Gastroesophageal sphincter (tissue), 4 donors: Measurements from ENCODE around the gene ACP7. TPM values are rescaled to one million over a fixed set of nuclear protein-coding genes. Genes with fewer than 3 reads are reported as not detected.

Experiments
- ATAC-seq: fragments of 150-250 bp; one replicate; pipeline ENCODE4 v1.9.1; 2016; ENCODE audit warnings: mild to moderate bottlenecking, moderate library complexity
- H3K27ac ChIP-seq, 4 donors: fragments of 200-600 bp; sonication (generic) in 3 of 4; 1 replicate in 3 of 4; 2 replicates in 1 of 4; pipeline ENCODE4 v1.5.1; 2016 to 2019
- H3K27me3 ChIP-seq: fragments of 200-600 bp; sonication (generic); one replicate; pipeline ENCODE4 v1.5.1; 2019
- H3K36me3 ChIP-seq, 2 donors: fragments of 200-600 bp; sonication (generic); one replicate each; pipeline ENCODE4 v1.5.1; 2019; ENCODE audit warnings: control low read depth in 1 of 2
- H3K4me1 ChIP-seq, 3 donors: fragments of 200-600 bp; sonication (generic); 1 replicate in 2 of 3; 2 replicates in 1 of 3; pipeline ENCODE4 v1.5.1; 2016 to 2019; ENCODE audit warnings: control low read depth in 2 of 3
- H3K4me3 ChIP-seq, 2 donors: fragments of 200-600 bp; sonication (generic); one replicate each; pipeline ENCODE4 v1.5.1; 2019; ENCODE audit warnings: mild to moderate bottlenecking in 1 of 2, moderate library complexity in 1 of 2
- H3K9me3 ChIP-seq, 3 donors: fragments of 200-600 bp; sonication (generic); one replicate each; pipeline ENCODE4 v1.5.1; 2017 to 2019; ENCODE audit warnings: control low read depth in 2 of 3
- CTCF ChIP-seq, 4 experiments: fragments of 200-600 bp in 2 of 4; fragments of 450-650 bp in 2 of 4; sonication (generic) in 1 of 4; IDR thresholded peaks; one replicate each; pipeline ENCODE4 v1.5.1; 2017 to 2019; ENCODE audit warnings: antibody characterized with exemption in 4 of 4, mild to moderate bottlenecking in 2 of 4, moderate library complexity in 2 of 4
- EP300 ChIP-seq: sonication (generic); formaldehyde crosslinking; IDR thresholded peaks from one replicate; pipeline ENCODE4 v1.6.1; 2017; ENCODE audit warnings: antibody characterized with exemption, mild to moderate bottlenecking
- POLR2A ChIP-seq, 2 donors: fragments of 450-650 bp; IDR thresholded peaks; one replicate each; pipeline ENCODE4 v1.6.1; 2017; ENCODE audit warnings: antibody characterized with exemption in 2 of 2, mild to moderate bottlenecking in 2 of 2, moderate library complexity in 1 of 2
- POLR2AphosphoS5 ChIP-seq: sonication (generic); formaldehyde crosslinking; IDR thresholded peaks from one replicate; pipeline ENCODE4 v1.6.1; 2017; ENCODE audit warnings: antibody characterized with exemption
- WGBS, 2 donors: methylation state at CpG; one replicate each; pipeline ENCODE4 v1.1.5; 2018; ENCODE audit warnings: low coverage in 1 of 2; 5-methylcytosine and 5-hydroxymethylcytosine counted together
- total RNA-seq, 4 donors: library from RNA; depleted of rRNA; stranded (reverse); fragments of >200 nt; gene quantifications; one replicate each; pipeline ENCODE4 v1.1.0, GENCODE V29; 2016

Gene ACP7
- total RNA-seq, 4 donors from 2014 or later = 0.08 TPM; not detected in 3

GRCh38 chr19:39158646-39159260 lies 74.6 kb downstream of the ACP7 start:
- Histone ChIP-seq H3K27ac (no peak overlapping the region), H3K4me3 (no peak overlapping the region), H3K4me1 (peaks cover 0 to 92% (median 40%) of the 10 kb centered on the region in 3 donors), H3K27me3 (no peaks in the 10 kb centered on the region), H3K36me3 (no peaks in the 10 kb centered on the region), H3K9me3 (no peaks in the 10 kb centered on the region)
- no peak for TF ChIP-seq CTCF (IDR thresholded peaks at IDR 0.05)
- TF ChIP-seq EP300 = no peak
- TF ChIP-seq POLR2A (IDR thresholded peaks at IDR 0.05) = no peak
- no peak for TF ChIP-seq POLR2AphosphoS5
- 38% methylated on average over 4 of the region's 12 CpGs; no CpG with 5 or more reads in 1 of the 2 donors for WGBS, 2 donors
- ATAC-seq = no peak

- WGBS, 2 donors = 0 to 28% methylated on average over 2 to 8 of the region's 8 CpGs
- TF ChIP-seq POLR2AphosphoS5 = no peak
- TF ChIP-seq CTCF (IDR thresholded peaks at IDR 0.05) = no peak
- TF ChIP-seq EP300 = no peak
- TF ChIP-seq POLR2A (IDR thresholded peaks at IDR 0.05) = no peak
- ATAC-seq = peak; percentile 88
- Histone ChIP-seq H3K4me1 (peaks cover 0 to 77% (median 40%) of the 10 kb centered on the region in 3 donors), H3K27ac (peak overlapping the region in 3 of 4 donors; percentile 64 to 74 (median 69)), H3K9me3 (no peaks in the 10 kb centered on the region), H3K4me3 (no peak overlapping the region), H3K36me3 (no peaks in the 10 kb centered on the region), H3K27me3 (no peaks in the 10 kb centered on the region)
Measured at GRCh38 chr19:39160523-39160861, 76.3 kb downstream of the ACP7 start.

Other genes starting within 250 kb of the ACP7 start
- 100 to 1,000 TPM; 173 to 180 (median 174) TPM for gene HNRNPL, start 234.4 kb upstream of the ACP7 start, total RNA-seq
- gene RINL, start 206.1 kb upstream of the ACP7 start, total RNA-seq = 1 to 10 TPM; 1.2 to 8.2 (median 4.1) TPM
- 100 to 1,000 TPM in 1 of 4 donors, 10 to 100 TPM in 3; 73.9 to 106 (median 80.5) TPM for gene SIRT2, start 184.8 kb upstream of the ACP7 start, total RNA-seq
- gene NFKBIB, start 184.4 kb upstream of the ACP7 start, total RNA-seq = 10 to 100 TPM; 18.5 to 37.6 (median 26.8) TPM
- 1 to 10 TPM in 1 of 4 donors, under 1 TPM in 1, not detected in 2; 0.94 to 1.4 TPM for gene CCER2, start 172.2 kb upstream of the ACP7 start, total RNA-seq
- gene SARS2, start 153.6 kb upstream of the ACP7 start, total RNA-seq = 10 to 100 TPM in 3 of 4 donors, 1 to 10 TPM in 1; 9.9 to 13.7 (median 11.9) TPM
- 10 to 100 TPM; 19.8 to 25.3 (median 23.0) TPM for gene MRPS12, start 153.4 kb upstream of the ACP7 start, total RNA-seq
- gene FBXO17, start 108.6 kb upstream of the ACP7 start, total RNA-seq = 10 to 100 TPM; 21.5 to 31.3 (median 27.8) TPM
- gene FBXO27, start 51.8 kb upstream of the ACP7 start, total RNA-seq = 1 to 10 TPM; 3.0 to 9.7 (median 3.8) TPM
- 10 to 100 TPM in 1 of 4 donors, 1 to 10 TPM in 3; 6.1 to 16.3 (median 7.5) TPM for gene PAK4, start 41.4 kb downstream of the ACP7 start, total RNA-seq
- gene NCCRP1, start 112.6 kb downstream of the ACP7 start, total RNA-seq = 10 to 100 TPM in 1 of 4 donors, 1 to 10 TPM in 1, under 1 TPM in 2; 0.13 to 13.7 (median 2.3) TPM
- gene SYCN, start 119.9 kb downstream of the ACP7 start, total RNA-seq = not detected
- not detected for gene IFNL3, start 160.6 kb downstream of the ACP7 start, total RNA-seq
- not detected for gene IFNL4, start 164.5 kb downstream of the ACP7 start, total RNA-seq
- not detected for gene IFNL2, start 184.0 kb downstream of the ACP7 start, total RNA-seq
- gene IFNL1, start 212.0 kb downstream of the ACP7 start, total RNA-seq = not detected
- gene LRFN1, start 236.5 kb downstream of the ACP7 start, total RNA-seq = 1 to 10 TPM in 2 of 4 donors, under 1 TPM in 2; 0.16 to 1.5 (median 1.1) TPM